GM23338 (cell line): Measurements from ENCODE around the gene OR2M4. TPM values are rescaled to one million over a fixed set of nuclear protein-coding genes. Genes with fewer than 3 reads are reported as not detected.

ENCODE experiments used
- CREB1 ChIP-seq: fragments of 250-450 bp; sonication (Bioruptor Pico); IDR thresholded peaks from 2 replicates; pipeline ENCODE4 v1.5.0; 2020; ENCODE audit warnings: low read depth, mild to moderate bottlenecking, moderate library complexity
- EZH2 ChIP-seq: fragments of 200-600 bp; sonication (generic); IDR thresholded peaks from one replicate; pipeline ENCODE4 v1.8.0; 2017; ENCODE audit warnings: antibody characterized with exemption, mild to moderate bottlenecking, low read depth; ENCODE audit not compliant: unreplicated experiment
- EZH2phosphoT487 ChIP-seq: fragments of 200-600 bp; sonication (generic); IDR thresholded peaks from one replicate; pipeline ENCODE4 v1.8.1; 2018; ENCODE audit warnings: antibody characterized with exemption; ENCODE audit not compliant: unreplicated experiment
- JUNB ChIP-seq: IDR thresholded peaks from one replicate; pipeline ENCODE4 v1.6.1; 2016; ENCODE audit warnings: antibody characterized with exemption; ENCODE audit not compliant: unreplicated experiment
- NANOG ChIP-seq: IDR thresholded peaks from 2 replicates; pipeline ENCODE4 v1.6.1; 2016; ENCODE audit warnings: antibody characterized with exemption, borderline replicate concordance
- POLR2AphosphoS5 ChIP-seq: IDR thresholded peaks from 2 replicates; pipeline ENCODE4 v1.6.1; 2016; ENCODE audit warnings: antibody characterized with exemption, low read depth
- ZNF114 ChIP-seq: fragments of 250-450 bp; sonication (Bioruptor Pico); IDR thresholded peaks from 2 replicates; pipeline ENCODE4 v1.5.0; 2020; ENCODE audit warnings: mild to moderate bottlenecking, moderate library complexity
- ZNF331 ChIP-seq: fragments of 250-450 bp; sonication (Bioruptor Pico); IDR thresholded peaks from 2 replicates; pipeline ENCODE4 v1.5.0; 2020; ENCODE audit warnings: low read depth, mild to moderate bottlenecking, moderate library complexity
- polyA plus RNA-seq: library from polyadenylated mRNA; unstranded; fragments of >200 nt; fragmentation: Nextera tagmentation; extraction: Ambion mirVana; gene quantifications from 2 replicates; pipeline ENCODE4 v1.2.1, GENCODE V29; 2016
- total RNA-seq: library from RNA; depleted of rRNA; stranded (reverse); fragments of >200 nt; shearing (Covaris generic); gene quantifications from 2 replicates; pipeline ENCODE4 v1.2.3, GENCODE V29; 2014
- TF ChIP-seq, protein P1 (sequence below): fragments of 250-450 bp; sonication (Bioruptor Pico); IDR thresholded peaks from 2 replicates; pipeline ENCODE4 v1.5.0; 2020; ENCODE audit warnings: mild to moderate bottlenecking, moderate library complexity
- TF ChIP-seq, protein P2 (sequence below): IDR thresholded peaks from one replicate; pipeline ENCODE4 v1.6.1; 2018; ENCODE audit warnings: antibody characterized with exemption; ENCODE audit not compliant: unreplicated experiment
- TF ChIP-seq, protein P3 (sequence below), 2 experiments: fragments of 200-600 bp in 1 of 2; sonication (generic) in 1 of 2; conservative IDR thresholded peaks; 2 replicates each; pipeline versions ENCODE4 v1.5.1 to v1.6.1; 2016 to 2017; ENCODE audit warnings: antibody characterized with exemption in 2 of 2, low read depth in 2 of 2, mild to moderate bottlenecking in 2 of 2, moderate library complexity in 1 of 2

The OR2M4 gene
- total and polyA plus RNA-seq, 2 experiments from 2014 or later, result not detected

DNA sequence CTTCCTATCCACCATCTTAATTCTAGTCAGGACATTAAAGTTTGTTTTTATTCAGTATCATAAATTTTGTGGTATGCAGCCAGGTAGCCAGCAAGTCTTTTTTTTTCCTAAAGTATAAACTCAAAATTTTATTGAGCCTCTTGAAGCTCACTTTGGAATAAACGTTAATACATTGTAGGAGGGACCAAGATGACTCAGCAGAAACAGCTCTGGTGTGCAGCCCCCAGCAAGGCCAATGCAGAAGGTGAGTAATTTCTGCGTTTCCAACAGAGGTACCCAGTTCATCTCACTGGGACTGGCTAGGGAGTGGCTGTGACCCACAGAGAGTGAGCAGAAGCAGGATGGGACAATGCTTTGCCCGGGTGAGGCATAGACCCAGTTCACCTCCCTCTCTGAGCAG lies 43.9 kb upstream of the OR2M4 start (continued):
- TF ChIP-seq, protein P1, sequence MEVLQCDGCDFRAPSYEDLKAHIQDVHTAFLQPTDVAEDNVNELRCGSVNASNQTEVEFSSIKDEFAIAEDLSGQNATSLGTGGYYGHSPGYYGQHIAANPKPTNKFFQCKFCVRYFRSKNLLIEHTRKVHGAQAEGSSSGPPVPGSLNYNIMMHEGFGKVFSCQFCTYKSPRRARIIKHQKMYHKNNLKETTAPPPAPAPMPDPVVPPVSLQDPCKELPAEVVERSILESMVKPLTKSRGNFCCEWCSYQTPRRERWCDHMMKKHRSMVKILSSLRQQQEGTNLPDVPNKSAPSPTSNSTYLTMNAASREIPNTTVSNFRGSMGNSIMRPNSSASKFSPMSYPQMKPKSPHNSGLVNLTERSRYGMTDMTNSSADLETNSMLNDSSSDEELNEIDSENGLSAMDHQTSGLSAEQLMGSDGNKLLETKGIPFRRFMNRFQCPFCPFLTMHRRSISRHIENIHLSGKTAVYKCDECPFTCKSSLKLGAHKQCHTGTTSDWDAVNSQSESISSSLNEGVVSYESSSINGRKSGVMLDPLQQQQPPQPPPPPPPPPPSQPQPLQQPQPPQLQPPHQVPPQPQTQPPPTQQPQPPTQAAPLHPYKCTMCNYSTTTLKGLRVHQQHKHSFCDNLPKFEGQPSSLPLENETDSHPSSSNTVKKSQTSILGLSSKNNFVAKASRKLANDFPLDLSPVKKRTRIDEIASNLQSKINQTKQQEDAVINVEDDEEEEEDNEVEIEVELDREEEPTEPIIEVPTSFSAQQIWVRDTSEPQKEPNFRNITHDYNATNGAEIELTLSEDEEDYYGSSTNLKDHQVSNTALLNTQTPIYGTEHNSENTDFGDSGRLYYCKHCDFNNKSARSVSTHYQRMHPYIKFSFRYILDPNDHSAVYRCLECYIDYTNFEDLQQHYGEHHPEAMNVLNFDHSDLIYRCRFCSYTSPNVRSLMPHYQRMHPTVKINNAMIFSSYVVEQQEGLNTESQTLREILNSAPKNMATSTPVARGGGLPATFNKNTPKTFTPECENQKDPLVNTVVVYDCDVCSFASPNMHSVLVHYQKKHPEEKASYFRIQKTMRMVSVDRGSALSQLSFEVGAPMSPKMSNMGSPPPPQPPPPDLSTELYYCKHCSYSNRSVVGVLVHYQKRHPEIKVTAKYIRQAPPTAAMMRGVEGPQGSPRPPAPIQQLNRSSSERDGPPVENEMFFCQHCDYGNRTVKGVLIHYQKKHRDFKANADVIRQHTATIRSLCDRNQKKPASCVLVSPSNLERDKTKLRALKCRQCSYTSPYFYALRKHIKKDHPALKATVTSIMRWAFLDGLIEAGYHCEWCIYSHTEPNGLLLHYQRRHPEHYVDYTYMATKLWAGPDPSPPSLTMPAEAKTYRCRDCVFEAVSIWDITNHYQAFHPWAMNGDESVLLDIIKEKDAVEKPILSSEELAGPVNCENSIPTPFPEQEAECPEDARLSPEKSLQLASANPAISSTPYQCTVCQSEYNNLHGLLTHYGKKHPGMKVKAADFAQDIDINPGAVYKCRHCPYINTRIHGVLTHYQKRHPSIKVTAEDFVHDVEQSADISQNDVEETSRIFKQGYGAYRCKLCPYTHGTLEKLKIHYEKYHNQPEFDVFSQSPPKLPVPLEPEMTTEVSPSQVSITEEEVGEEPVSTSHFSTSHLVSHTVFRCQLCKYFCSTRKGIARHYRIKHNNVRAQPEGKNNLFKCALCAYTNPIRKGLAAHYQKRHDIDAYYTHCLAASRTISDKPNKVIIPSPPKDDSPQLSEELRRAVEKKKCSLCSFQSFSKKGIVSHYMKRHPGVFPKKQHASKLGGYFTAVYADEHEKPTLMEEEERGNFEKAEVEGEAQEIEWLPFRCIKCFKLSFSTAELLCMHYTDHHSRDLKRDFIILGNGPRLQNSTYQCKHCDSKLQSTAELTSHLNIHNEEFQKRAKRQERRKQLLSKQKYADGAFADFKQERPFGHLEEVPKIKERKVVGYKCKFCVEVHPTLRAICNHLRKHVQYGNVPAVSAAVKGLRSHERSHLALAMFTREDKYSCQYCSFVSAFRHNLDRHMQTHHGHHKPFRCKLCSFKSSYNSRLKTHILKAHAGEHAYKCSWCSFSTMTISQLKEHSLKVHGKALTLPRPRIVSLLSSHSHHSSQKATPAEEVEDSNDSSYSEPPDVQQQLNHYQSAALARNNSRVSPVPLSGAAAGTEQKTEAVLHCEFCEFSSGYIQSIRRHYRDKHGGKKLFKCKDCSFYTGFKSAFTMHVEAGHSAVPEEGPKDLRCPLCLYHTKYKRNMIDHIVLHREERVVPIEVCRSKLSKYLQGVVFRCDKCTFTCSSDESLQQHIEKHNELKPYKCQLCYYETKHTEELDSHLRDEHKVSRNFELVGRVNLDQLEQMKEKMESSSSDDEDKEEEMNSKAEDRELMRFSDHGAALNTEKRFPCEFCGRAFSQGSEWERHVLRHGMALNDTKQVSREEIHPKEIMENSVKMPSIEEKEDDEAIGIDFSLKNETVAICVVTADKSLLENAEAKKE, result no peak
- TF ChIP-seq NANOG (no peak), ZNF331 (CRISPR knock-in tag) (no peak), EZH2 (no peak), CREB1 (CRISPR knock-in tag) (no peak), JUNB (no peak), ZNF114 (CRISPR knock-in tag) (no peak), POLR2AphosphoS5 (no peak), EZH2phosphoT487 (no peak)
- TF ChIP-seq, protein P2, sequence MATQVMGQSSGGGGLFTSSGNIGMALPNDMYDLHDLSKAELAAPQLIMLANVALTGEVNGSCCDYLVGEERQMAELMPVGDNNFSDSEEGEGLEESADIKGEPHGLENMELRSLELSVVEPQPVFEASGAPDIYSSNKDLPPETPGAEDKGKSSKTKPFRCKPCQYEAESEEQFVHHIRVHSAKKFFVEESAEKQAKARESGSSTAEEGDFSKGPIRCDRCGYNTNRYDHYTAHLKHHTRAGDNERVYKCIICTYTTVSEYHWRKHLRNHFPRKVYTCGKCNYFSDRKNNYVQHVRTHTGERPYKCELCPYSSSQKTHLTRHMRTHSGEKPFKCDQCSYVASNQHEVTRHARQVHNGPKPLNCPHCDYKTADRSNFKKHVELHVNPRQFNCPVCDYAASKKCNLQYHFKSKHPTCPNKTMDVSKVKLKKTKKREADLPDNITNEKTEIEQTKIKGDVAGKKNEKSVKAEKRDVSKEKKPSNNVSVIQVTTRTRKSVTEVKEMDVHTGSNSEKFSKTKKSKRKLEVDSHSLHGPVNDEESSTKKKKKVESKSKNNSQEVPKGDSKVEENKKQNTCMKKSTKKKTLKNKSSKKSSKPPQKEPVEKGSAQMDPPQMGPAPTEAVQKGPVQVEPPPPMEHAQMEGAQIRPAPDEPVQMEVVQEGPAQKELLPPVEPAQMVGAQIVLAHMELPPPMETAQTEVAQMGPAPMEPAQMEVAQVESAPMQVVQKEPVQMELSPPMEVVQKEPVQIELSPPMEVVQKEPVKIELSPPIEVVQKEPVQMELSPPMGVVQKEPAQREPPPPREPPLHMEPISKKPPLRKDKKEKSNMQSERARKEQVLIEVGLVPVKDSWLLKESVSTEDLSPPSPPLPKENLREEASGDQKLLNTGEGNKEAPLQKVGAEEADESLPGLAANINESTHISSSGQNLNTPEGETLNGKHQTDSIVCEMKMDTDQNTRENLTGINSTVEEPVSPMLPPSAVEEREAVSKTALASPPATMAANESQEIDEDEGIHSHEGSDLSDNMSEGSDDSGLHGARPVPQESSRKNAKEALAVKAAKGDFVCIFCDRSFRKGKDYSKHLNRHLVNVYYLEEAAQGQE, result no peak
- TF ChIP-seq, protein P3, sequence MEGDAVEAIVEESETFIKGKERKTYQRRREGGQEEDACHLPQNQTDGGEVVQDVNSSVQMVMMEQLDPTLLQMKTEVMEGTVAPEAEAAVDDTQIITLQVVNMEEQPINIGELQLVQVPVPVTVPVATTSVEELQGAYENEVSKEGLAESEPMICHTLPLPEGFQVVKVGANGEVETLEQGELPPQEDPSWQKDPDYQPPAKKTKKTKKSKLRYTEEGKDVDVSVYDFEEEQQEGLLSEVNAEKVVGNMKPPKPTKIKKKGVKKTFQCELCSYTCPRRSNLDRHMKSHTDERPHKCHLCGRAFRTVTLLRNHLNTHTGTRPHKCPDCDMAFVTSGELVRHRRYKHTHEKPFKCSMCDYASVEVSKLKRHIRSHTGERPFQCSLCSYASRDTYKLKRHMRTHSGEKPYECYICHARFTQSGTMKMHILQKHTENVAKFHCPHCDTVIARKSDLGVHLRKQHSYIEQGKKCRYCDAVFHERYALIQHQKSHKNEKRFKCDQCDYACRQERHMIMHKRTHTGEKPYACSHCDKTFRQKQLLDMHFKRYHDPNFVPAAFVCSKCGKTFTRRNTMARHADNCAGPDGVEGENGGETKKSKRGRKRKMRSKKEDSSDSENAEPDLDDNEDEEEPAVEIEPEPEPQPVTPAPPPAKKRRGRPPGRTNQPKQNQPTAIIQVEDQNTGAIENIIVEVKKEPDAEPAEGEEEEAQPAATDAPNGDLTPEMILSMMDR (conservative IDR thresholded peaks at IDR 0.05; ENCODE audit: low read depth in 2 of 2), result no peak
